Embryonic facial prominence (tissue), 1 donor: ENCODE data around the gene PTPN21.
A peak's percentile ranks its signal among the peaks of the same experiment; 100 is the strongest.
"Not testable (repeated sequence)": the region's sequence is repeated elsewhere in the genome, so short reads cannot be mapped to it uniquely, and the experiment has no call there.

ENCODE experiments used
- DNase-seq: peaks from one replicate; pipeline ENCODE4 v3.0.0-alpha.2; 2016; ENCODE audit errors: extremely low spot score

PTPN21 gene

DNA sequence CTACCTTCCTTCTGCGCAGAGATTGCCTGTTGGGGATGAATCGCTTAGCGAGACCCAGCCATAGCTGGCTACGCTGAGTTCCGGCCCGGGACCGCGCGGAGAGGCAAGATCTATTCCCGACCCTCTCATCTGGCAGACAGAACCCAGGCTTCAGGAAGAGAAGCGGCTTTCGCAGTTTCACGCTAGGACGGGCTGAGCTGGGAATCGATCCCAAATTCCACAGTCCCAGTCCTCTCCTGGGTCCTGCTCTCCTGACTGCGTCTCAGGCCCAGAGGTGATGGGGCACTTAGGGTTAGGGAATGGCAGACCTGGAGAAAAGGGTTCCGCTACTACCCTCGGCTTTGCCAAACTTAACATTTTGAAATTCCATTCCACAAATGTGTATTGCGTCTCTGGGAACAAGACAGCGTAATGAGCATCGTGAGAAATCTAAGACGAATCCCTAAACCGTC lies 2.8 kb downstream of the PTPN21 start:
- DNase-seq: no peak

DNA sequence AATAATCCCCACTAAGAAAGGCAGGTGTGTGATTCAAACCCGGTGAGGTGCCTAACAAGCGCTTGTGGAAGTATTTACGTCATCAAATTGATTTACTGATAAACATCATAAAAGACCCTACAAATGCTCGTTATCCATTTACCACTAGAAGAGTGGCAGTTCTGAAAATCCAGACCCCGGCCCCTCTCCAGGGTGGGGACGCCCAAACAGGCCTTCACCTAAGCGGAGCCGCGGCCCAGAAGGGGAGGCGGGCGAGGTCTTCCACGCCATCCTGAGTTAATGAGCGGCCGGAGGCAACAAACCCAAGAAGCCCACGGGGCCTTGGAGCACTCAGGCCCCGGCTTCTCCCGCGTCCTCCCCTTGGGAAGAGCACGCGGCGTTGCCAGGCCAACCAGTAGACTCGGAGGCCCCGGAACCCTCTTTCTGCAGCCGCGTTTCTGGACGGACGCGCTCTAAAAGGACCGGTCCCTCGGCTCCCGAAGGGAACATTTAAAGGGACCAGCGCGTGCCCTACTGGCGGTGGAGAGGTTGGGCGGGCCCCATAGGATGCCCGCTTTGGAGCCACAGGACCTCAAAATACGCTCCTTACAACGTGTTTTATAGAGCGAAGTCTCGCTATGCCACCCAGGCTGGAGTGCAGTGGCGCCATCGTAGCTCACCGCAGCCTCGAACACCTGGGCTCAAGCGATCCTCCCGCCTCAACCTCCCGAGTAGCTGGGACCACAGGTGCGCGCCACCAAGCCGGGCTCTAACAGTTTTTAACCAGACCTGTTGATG lies 3.5 kb downstream of the PTPN21 start:
- peak; percentile 64 for DNase-seq

DNA sequence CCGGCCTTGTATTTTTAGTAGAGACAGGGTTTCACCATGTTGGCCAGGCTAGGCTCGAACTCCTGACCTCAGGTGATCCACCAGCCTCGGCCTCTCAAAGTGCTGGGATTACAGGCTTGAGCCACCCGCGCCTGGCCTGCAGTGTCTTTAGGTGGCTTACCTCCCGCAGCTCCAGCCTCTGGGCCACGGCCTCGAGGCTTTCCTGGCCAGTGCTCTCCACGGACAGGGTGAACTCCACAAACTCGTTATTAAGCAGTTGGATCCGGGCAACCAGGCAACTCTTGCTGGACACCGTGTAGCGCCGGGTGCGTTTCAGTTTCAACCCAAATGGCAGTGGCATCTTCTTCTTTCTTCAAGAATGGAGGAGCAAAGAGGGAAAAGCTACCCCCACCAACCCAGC lies 4.7 kb downstream of the PTPN21 start:
- no peak for DNase-seq

DNA sequence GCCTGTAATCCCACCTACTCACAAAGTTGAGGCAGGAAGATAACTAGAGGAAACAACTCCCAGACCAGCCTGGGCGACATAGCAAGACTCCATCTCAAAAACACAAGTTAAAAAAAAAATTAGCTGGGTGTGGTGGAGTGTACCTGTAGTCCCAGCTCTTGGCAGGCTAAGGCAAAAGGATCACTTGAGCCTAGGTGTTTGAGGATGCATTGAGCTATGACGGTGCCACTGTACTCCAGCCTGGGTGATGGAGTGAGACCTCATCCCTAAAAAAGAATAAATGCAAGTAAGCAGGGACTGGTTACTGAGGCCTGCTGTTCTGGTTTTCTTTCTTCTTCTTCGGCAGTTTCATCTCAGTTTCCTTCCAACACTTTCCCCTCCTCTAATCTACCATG lies 7.4 kb downstream of the PTPN21 start:
- no peak for DNase-seq

DNA sequence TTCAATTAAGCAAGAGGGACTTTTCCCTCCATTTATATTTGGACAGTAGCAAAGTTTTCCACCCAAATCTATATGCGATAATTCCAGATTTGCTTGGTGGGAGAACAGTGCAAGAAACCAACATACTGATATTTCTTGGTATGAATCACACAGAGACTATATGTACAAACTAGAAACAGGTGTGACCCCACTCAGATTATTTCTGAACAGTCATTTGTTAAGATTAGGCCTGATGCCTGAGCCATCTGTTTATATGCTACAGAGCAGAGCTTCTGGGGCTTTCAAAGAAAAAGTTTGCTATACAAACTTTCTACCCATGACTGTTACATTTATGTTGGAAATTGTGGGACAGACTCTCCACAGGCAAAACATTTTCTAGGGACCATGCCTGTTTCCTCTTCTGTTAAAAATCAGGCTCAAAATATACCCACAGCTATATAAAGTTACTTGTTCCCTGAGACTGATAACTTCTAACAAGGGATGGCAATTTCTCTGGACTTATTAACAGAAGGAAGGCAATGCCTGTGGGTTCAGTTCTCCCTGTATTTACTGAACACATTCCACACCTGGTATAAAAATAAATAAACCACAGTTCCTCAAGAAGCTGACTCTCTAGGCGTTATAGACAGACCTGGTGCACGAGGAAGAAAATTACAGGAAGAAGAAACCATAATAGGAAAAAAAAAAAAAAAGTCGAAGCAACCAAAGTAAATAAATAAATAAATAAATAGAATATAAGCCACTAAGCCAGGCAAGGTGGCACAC lies 8.0 kb downstream of the PTPN21 start:
- DNase-seq: no peak

DNA sequence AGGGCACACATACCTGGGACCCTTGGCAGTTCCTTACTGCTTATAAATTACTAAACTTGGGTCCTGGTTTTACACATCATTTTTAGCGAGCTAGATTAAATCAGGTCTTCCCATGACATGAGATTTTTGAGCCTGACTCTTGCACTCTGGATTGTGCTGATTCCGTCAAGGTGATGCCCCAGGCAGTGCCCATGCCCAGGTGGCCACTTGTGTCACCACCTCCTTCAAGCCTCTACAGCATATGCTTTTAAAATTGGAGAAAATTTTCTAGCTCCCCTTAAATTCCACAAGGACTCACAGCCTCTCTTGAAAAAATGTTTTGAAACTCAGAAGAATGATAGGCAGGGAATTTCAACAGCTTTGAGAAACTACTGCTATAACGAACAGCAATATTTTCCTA lies 9.6 kb downstream of the PTPN21 start:
- no peak for DNase-seq

DNA sequence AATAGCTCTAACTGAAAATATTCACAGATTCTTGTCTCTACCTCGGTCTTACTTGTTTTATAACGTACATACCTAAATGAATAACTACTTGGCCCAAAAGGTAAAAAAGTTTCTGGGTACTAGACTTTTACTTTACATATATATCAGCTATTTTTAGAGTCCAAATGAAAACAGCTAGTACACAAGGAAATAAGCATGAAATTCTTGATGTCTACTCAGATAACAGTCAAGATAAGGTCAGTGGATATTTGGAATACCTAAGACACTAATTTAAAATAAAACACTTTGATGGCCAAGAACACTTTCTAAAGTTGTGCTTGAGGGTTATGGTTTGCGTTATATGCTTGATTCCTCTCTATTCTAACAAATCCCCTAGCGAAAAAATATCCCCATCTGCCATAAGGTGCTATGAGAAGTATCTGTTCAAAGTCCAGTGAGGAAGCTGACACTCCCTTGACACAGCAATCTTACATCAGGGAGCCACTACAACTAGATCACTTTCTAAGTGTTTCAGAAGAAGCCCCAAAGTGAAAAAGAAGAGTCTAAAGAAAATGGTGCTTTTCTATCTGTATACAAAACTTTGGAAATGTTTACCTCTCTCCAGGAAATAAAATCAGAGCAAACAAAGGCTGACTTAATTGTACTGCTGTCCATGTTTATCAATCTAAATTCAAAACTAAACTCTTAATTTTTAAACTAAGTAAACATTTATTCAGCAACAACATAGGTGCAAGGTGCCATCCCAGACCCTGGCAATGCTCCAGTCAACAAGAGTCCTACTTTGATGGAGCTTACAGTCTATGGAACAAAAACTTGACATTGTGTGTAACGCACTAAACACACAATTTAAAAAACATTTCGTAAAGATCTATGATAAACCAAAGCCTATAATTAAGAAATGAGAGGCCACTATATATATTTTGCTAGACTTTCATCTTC lies 11.7 kb downstream of the PTPN21 start:
- DNase-seq: no peak

DNA sequence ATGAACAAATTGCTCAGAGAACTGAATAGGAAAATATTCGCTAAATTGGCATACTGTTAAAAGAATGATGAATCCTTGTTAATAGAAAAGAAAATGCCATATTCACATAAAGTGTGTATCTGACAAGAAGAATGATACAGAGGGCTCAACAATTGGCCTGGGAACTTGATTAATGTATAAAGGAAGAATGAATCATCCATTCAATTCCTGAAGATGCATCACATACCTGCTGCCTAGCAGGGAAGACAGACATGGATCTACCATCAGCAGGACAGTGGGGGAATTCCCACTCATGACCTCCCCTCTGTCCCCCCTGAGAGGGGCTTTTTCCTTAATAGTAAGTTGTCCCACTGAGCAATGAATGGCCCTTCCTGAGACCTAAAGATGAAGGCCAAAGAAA lies 13.5 kb downstream of the PTPN21 start:
- DNase-seq: no peak

DNA sequence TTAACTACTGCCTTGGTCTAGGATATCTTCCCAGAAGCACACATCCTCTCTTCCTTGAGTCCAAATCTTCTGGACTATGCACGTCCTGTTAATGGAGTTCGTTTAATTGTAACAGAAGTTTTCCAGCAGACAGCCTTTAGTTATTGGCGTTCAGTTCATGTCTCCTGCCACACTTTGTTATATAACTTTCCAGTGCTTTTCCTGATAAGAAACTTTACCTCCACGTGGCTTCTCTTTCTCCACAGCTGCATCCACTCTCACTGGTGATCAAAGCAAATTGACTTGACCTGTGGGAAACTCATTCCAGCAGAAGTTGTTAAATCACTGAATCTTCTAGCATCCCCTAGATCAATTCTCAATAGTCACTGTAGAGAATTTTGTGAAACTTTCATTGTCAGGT lies 19.0 kb downstream of the PTPN21 start:
- DNase-seq: no peak

DNA sequence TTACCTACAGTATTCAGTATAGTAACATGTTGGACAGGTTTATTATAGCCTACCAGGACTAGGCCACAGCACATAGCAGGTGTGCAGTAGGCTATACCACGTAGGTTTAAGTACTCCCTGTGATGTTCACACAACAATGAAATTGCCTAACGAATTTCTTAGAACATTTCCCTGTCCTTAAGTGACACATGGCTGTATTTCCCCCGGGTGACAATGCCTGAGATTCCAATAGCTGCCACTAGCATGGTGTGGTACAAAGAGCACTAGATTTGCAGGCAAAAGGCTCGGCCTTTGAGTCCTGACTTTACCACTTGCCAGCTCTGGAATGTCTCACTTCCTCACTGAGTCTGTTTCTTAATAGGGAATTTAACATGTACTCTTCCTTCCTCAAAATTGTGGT lies 19.7 kb downstream of the PTPN21 start:
- DNase-seq: no peak

DNA sequence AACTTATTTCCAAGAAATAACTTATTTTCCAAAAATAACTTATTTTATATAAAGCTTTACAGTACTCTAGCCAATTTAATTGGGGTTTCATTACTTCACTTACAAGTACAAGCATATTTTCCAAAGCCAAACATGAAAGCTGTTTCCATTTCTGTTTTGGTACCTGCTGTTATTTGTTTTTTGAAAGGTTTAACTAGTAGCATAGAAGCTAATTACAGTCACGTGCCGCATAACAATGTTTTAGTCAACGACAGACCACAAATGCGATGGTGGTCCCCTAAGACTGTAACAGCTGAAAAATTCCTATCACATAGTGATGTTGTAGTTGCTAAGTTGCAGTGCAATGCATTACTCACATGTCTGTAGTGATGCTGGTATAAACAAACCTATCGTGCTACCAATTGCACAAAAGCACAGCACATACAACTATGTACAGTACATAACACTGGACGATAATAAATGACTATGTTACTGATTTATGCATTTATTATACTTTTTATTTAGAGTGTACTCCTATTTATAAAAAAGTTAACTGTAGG lies 21.7 kb downstream of the PTPN21 start:
- DNase-seq: no peak

DNA sequence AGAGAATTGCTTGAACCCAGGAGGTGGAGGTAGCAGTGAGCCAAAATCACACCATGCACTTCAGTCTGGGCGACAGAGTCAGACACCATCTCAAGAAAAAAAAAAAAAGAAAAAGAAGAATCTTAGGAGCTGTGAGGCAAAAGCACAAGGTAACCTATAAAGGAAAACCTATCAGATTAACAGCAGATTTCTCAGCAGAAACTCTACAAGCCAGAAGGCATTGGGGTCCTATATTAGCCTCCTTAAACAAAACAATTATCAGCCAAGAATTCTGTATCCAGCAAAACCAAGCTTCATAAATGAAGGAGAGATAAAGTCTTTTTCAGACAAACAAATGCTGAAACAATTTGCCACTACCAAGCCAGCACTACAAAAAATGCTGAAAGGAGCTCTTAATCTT lies 24.9 kb downstream of the PTPN21 start:
- DNase-seq: not testable (repeated sequence)

DNA sequence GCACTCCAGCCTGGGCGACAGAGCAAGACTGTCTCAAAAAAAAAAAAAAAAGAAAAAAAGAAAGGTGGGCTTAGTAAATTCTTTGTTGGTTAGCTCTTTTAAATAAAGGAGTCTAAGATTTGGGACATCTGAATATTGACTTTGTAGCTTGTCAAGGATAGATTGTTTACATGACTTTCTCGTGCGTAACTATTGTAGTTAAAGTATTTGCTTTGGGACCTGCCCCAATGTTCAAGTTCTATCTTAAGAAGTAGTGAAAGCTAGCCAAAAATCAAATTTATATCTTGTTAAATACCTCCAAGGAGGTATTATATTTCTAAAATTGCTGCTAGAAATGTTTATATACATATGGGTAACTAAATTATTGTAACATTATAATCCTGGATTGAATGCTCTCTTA lies 32.4 kb downstream of the PTPN21 start:
- DNase-seq: no peak

DNA sequence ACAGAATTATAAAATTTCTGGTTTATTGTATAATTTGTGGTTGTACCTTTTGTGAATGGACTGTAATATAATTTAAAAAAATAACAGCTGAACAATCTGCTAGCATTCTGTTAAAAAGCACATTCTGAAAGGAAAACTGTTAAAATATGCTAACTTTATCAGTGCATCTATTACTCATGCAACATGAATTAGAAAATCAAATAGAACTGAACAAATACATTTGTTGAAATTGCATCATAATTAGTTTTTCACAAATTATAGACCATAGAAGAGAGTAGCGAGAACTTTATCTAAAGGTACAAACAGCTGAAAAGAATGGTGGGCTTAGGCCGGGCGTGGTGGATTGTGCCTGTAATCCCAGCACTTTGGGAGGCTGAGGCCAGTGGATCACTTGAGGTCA lies 33.0 kb downstream of the PTPN21 start:
- no peak for DNase-seq

DNA sequence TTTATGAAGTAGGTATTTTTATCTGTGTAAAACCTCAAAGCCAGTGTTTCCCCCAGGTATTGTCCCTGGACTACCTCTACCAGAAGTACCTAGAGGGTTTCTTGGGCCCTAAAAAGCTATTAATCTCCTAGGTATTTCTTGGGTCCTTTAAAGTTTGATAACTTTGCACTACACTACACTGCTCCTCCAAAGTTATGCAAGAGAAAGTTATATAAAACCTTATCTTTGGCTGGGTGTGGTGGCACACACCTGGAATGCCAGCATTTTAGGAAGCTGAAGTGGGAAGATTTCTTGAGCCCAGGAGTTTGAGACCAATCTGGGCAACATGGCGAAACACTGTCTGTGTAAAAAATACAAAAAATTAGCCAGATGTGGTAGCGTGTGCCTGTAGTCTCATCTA lies 34.9 kb downstream of the PTPN21 start:
- no peak for DNase-seq

DNA sequence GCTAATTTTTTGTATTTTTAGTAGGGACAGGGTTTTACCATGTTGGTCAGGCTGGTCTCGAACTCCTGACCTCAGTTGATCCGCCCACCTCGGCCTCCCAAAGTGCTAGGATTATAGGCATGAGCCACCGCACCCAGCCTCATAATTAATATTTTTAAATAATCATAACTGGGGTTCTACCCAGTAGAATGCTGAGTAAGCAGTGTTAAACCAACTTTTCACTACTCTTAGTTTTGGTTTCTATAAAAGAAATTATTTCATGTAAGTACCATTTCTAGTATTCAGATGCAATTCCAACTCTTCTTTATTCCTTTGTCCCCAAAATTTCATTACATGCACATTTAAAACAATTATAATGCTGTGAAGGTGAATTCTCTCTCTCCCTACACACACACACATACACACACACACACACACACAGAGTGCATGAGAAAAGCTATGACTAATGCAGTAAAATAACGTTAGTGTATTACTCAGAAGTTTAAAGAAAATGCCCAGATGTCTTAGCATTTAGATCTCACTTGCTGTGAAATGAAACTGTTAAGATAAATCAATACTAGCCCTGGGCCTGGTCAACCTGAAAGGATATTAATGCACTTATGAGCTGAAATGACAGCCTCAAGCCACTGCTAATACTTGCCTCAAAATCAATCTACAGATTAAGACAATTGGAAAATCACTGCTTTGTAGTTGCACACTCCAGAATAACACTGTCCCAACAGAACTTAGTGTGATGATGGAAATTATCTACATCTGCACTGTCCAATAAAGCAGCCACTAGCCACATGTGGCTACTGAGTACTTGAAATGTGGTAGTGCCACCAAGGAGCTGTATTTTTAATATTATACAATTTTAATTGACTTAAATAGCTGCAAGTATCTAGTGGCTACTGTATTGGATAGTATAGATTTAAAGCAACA lies 36.0 kb downstream of the PTPN21 start:
- no peak for DNase-seq

DNA sequence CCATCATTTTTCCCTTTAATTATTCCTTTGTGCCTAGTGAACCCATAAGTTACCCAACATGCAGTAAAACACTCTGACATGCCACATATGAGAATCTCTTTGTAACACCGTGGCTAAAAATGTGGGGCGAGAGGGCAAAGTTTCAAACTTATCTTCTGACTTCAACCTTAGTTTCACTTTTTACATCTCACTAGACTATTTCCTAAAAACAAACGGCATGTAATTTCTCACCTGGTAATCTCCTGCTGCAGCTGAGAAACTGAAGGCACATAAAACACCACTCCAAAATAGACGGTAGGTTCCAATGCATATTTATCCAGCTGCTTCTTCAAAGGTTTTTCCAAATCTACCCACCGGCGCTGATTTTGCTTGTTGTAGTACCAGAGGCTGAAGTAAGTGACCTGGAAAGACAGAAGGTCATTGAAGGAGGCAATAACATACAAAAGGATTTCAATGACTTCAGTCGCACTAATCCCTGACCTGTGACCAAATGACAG lies 37.9 kb downstream of the PTPN21 start:
- DNase-seq: no peak

DNA sequence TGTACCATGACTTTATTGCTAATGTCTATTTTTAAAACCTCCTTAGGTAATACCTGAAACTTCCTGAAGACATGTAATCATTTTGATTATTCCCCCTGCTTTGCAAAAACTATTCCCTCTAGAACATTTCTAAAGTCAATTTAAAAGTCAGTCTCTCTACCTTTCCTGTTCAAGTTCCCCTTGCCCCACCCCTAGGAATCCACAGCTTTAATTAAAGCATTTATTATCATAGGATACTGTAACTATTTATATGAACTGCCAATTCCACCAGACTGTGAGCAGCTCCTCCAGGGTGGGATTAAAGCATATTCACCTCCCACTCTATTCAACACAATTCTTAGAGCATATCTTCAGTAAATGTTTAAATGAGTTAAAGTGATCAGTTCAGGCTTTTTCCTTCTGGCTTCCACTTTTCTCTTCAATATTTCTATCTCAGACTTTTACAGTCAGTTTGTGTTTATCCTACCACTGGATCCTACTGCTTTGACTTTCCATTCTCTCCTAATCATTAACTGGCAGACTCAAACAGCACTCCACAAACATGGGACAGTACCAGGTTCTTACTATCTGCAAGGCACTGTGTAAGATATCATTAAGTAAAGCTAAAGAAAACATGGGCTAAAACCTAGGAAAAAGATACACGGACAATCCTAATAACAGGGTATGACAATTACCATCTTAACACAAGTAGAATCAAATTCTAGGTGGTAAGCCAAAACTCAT lies 39.1 kb downstream of the PTPN21 start:
- DNase-seq: no peak

DNA sequence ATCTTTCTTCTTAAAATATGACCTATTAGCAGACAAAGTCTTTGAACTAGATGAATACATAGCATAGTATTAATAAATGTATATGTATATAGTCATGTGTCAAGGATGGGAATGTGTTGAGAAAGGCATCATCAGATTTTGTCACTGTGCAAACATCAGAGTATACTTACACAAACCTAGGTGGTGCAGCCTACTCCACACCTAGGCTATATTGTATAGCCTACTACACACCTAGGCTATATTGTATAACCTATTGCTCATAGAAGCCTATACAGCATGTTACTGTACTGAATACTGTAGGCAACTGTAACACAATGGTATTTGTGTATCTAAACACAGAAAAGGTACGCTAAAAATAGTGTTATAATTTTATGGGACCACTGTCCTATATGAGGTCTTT lies 47.6 kb downstream of the PTPN21 start:
- DNase-seq: no peak

DNA sequence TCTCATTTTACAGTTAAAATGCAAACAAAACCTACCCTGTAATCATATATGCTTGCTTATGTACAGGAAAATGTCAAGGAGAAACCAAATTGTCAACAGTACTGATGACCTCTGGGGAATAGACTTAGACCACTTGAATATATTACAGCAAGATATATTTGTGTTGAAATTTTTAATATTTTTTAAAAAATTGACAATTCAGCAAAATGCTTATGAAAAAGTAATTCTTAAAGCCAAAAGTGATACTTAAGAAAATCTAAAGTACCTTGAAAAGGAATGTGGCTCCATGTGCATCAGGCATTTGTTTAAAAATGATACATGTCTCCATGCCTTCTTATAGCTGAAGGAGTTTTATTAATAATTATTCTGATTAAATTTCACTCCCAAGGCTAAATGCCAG lies 49.2 kb downstream of the PTPN21 start:
- no peak for DNase-seq
